HEK293T (cell line): ENCODE measurements around the gene DDX41.

Experiments
- ARNT ChIP-seq: fragments of 450-650 bp; IDR thresholded peaks from 2 replicates; pipeline ENCODE4 v1.6.1; 2017; ENCODE audit warnings: mild to moderate bottlenecking
- BHLHE40 ChIP-seq: fragments of 450-650 bp; IDR thresholded peaks from 2 replicates; pipeline ENCODE4 v1.6.1; 2016; ENCODE audit warnings: mild to moderate bottlenecking, moderate library complexity, borderline replicate concordance
- ELF4 ChIP-seq: fragments of 450-650 bp; IDR thresholded peaks from 2 replicates; pipeline ENCODE4 v1.6.1; 2017; ENCODE audit warnings: antibody characterized with exemption
- FOXA1 ChIP-seq: fragments of 450-650 bp; IDR thresholded peaks from 2 replicates; pipeline ENCODE4 v1.6.1; 2016; ENCODE audit warnings: mild to moderate bottlenecking
- FOXM1 ChIP-seq: fragments of 450-650 bp; IDR thresholded peaks from 2 replicates; pipeline ENCODE4 v1.6.1; 2017; ENCODE audit warnings: mild to moderate bottlenecking, borderline replicate concordance
- HDGF ChIP-seq: fragments of 450-650 bp; IDR thresholded peaks from 2 replicates; pipeline ENCODE4 v1.6.1; 2017; ENCODE audit warnings: antibody characterized with exemption, borderline replicate concordance
- LEF1 ChIP-seq: fragments of 450-650 bp; IDR thresholded peaks from 2 replicates; pipeline ENCODE4 v1.6.1; 2017; ENCODE audit warnings: mild to moderate bottlenecking, borderline replicate concordance
- SP1 ChIP-seq: fragments of 450-650 bp; IDR thresholded peaks from 2 replicates; pipeline ENCODE4 v1.6.1; 2017
- SUZ12 ChIP-seq: fragments of 450-650 bp; IDR thresholded peaks from 2 replicates; pipeline ENCODE4 v1.6.1; 2016; ENCODE audit warnings: mild to moderate bottlenecking
- TARDBP ChIP-seq: fragments of 450-650 bp; IDR thresholded peaks from 2 replicates; pipeline ENCODE4 v1.6.1; 2016

GRCh38 chr5:177516601-177517568 lies at the start of gene DDX41:
- no peak for TF ChIP-seq ELF4
- TF ChIP-seq SUZ12, result no peak
- no peak for TF ChIP-seq BHLHE40
- TF ChIP-seq FOXM1, result no peak
- no peak for TF ChIP-seq LEF1
- TF ChIP-seq TARDBP, result no peak
- no peak for TF ChIP-seq ARNT
- TF ChIP-seq FOXA1, result no peak
- TF ChIP-seq SP1, result no peak
- TF ChIP-seq HDGF, result no peak; the same call in 1 of the 2 replicates
